GM12891 (cell line): Measurements from ENCODE around the gene C7orf33.

Experiments
- DNase-seq: peaks from one replicate; pipeline ENCODE4 v3.0.0; 2011; ENCODE audit warnings: low spot score; ENCODE audit not compliant: insufficient read length
- FAIRE-seq: peaks from 2 replicates; lab custom pipeline; 2011; peaks lifted over from hg19 to GRCh38; lab: Jason Lieb, UNC
- PAX5 ChIP-seq: IDR thresholded peaks from 2 replicates; pipeline ENCODE4 v1.6.1; 2011; ENCODE audit warnings: low read length, moderate library complexity, mild to moderate bottlenecking; ENCODE audit not compliant: insufficient read depth, severe bottlenecking
- POLR2A ChIP-seq: IDR thresholded peaks from 2 replicates; pipeline ENCODE4 v1.6.1; 2011; ENCODE audit warnings: low read depth, low read length, control low read depth
- POLR2AphosphoS5 ChIP-seq: IDR thresholded peaks from 2 replicates; pipeline ENCODE4 v1.6.1; 2011; ENCODE audit warnings: low read depth, low read length, control low read depth
- POU2F2 ChIP-seq: IDR thresholded peaks from 2 replicates; pipeline ENCODE4 v1.6.1; 2011; ENCODE audit warnings: low read depth, mild to moderate bottlenecking, control low read depth, low read length, moderate library complexity
- SPI1 ChIP-seq: IDR thresholded peaks from 2 replicates; pipeline ENCODE4 v1.6.1; 2011; ENCODE audit warnings: low read depth, low read length, control low read depth
- TAF1 ChIP-seq: IDR thresholded peaks from 2 replicates; pipeline ENCODE4 v1.6.1; 2011; ENCODE audit warnings: low read depth, low read length, control low read depth

C7orf33 gene

GRCh38 chr7:148624735-148625134 is 34.2 kb downstream of the C7orf33 start:
- no peak for FAIRE-seq
- DNase-seq = no peak
- no peak for TF ChIP-seq POLR2A
- TF ChIP-seq POLR2AphosphoS5 = no peak
- TF ChIP-seq SPI1 = no peak
- no peak for TF ChIP-seq TAF1
- TF ChIP-seq POU2F2 = no peak
- TF ChIP-seq PAX5 = no peak

DNA sequence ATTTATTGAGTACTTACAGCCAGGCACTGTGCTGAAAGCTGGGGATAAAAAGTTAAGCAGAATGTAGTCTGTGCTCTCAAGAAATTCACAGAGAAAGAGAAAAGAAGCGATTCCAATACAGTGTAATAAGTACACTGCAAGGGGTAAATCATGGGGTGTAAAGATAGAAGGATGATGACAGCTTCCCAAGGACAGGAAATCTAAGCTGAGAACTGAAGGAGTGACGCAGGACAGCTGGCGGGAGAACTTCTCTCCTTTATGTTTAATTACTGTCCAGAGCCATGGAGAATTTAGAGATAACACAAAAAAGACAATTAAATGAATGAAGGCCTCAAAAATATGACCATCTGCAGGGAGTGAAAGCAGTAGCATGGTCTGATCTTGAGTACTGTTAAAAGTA is 34.8 kb downstream of the C7orf33 start:
- TF ChIP-seq PAX5 (no peak), SPI1 (no peak), POLR2AphosphoS5 (no peak)
- no peak for DNase-seq
- FAIRE-seq = no peak

- TF ChIP-seq POLR2AphosphoS5 (no peak), POLR2A (no peak), TAF1 (no peak), PAX5 (no peak), POU2F2 (no peak), SPI1 (no peak)
- FAIRE-seq = no peak
- DNase-seq = no peak
Measured at GRCh38 chr7:148626828-148627227, 36.3 kb downstream of the C7orf33 start.

DNA sequence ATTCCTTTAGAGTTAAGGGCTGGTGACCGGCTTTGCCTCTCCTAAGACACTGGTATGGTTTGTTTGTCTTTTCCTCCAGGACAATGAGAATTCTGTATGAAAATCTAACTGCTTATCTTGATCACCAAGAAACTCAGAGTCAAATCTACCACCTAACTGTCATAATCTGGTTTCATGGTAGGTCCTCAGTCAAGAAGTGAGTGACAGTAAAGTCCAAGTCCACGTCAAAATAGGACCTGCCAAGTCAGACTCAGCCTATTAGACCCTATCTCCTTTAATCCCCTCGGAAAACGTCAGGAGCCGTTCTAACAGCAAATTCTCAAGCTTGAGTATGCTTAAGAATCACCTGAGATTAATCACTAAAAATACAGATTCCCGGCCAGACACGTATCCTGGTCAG is 37.4 kb downstream of the C7orf33 start:
- DNase-seq (no peak), FAIRE-seq (no peak)
- TF ChIP-seq SPI1 (no peak), PAX5 (no peak), POLR2A (no peak), POLR2AphosphoS5 (no peak), POU2F2 (no peak), TAF1 (no peak)

DNA sequence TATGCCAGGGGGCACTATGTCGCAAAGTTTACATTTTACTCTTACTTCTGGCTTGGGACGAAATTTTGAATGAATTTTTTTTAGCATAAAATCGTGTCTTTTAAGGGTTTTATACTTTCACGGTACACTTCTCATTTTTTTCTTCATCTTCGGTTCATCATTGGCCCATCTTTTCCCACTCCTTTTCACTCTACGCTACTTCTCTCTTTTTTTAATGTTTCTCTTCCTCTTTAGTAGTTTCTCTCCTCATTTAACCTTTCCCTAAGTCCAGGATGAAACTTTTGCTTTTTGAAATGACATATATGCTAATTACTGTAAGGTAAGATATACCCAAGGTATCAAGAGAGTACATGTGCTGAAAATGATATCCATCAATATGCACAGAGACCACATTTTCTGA is 39.5 kb downstream of the C7orf33 start:
- no peak for DNase-seq

DNA sequence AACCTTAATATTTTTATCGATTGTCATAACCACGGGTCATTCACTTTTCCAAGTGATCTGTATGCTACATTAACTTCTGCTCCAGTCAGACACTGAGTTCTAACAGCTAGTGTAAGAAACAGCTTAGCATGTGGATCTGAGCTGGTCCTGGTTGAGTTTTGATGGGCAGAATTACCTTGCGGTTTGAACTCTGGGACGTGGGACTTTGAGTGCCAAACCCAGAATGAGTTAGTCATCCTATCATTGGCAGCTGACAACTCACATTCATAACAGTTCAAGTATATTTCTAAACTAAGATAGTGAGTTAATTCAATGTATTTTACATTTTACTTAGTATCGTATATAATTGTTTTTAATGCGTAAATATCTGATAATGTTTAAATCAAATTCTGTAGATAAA is 43.2 kb downstream of the C7orf33 start:
- FAIRE-seq (no peak), DNase-seq (no peak)
- TF ChIP-seq SPI1 (no peak), POLR2A (no peak), TAF1 (no peak), PAX5 (no peak), POU2F2 (no peak), POLR2AphosphoS5 (no peak)

More for the DNA sequence above, 39.5 kb downstream of the C7orf33 start:
- no peak for TF ChIP-seq POU2F2
- TF ChIP-seq TAF1 = no peak
- TF ChIP-seq PAX5 = no peak
- no peak for TF ChIP-seq POLR2AphosphoS5
- no peak for TF ChIP-seq POLR2A
- TF ChIP-seq SPI1 = no peak
- FAIRE-seq = no peak

- DNase-seq = no peak
- TF ChIP-seq PAX5 = no peak
- TF ChIP-seq TAF1 = no peak
- no peak for TF ChIP-seq SPI1
- TF ChIP-seq POLR2A = no peak
- no peak for FAIRE-seq
Measured at GRCh38 chr7:148637094-148637493, 46.5 kb downstream of the C7orf33 start.

DNA sequence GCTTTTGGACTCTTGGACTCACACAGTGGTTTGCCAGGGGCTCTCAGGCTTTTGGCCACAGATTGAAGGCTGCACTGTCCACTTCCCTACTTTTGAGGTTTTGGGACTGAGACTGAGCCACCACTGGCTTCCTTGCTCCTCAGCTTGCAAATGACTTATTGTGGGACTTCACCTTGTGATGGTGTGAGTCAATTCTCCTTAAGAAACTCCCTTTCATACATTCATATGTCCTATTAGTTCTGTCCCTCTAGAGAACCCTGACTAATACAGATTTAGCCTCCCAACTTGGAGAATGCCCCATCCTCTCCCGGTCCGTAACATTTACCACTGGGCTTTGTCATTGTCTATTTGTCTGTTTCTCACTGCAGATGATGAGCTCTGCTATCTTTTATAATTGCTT is 55.3 kb downstream of the C7orf33 start:
- DNase-seq (no peak), FAIRE-seq (no peak)
- TF ChIP-seq POU2F2 = no peak
- TF ChIP-seq POLR2AphosphoS5 = no peak
- no peak for TF ChIP-seq POLR2A
- no peak for TF ChIP-seq PAX5
- TF ChIP-seq SPI1 = no peak
- no peak for TF ChIP-seq TAF1

GRCh38 chr7:148650232-148650858 is 59.8 kb downstream of the C7orf33 start:
- FAIRE-seq = no peak
- TF ChIP-seq POLR2AphosphoS5 (no peak), SPI1 (no peak), TAF1 (no peak), PAX5 (no peak), POU2F2 (no peak), POLR2A (no peak)
- no peak for DNase-seq

- FAIRE-seq = no peak
Measured at GRCh38 chr7:148652773-148653172, 62.2 kb downstream of the C7orf33 start.

More at GRCh38 chr7:148652773-148653172, 62.2 kb downstream of the C7orf33 start:
- no peak for TF ChIP-seq POU2F2
- TF ChIP-seq PAX5 = no peak
- no peak for TF ChIP-seq POLR2A
- no peak for TF ChIP-seq SPI1
- no peak for TF ChIP-seq POLR2AphosphoS5
- TF ChIP-seq TAF1 = no peak
- no peak for DNase-seq
